K562 (cell line): ENCODE data around the gene RNMT. TPM values are rescaled to one million over a fixed set of nuclear protein-coding genes. Genes with fewer than 3 reads are reported as not detected.

Experiments
- ATAC-seq: fragments of 200-7000 bp; cut with Tn5 transposase; 3 replicates; pipeline ENCODE4 v1.9.1; 2020; ENCODE audit warnings: moderate library complexity
- BruUV-seq: library from RNA; stranded (reverse); fragments of 400-500 nt; replicated peaks from 2 replicates; lab custom pipeline; 2021; lab: Mats Ljungman, UMichigan
- CTCF ChIA-PET: fragments of 300-600 bp; formaldehyde crosslinking; extraction: SDS; loops from one replicate; lab custom pipeline; 2021; ENCODE audit warnings: low intra/inter-chr PET ratio; lab: Yijun Ruan, JAX
- POLR2A ChIA-PET: fragments of 300-600, 350-650 bp; sonication (Branson Sonifier 250); formaldehyde crosslinking; extraction: SDS; loops from one replicate; lab custom pipeline; 2021; ENCODE audit warnings: antibody characterized with exemption, inconsistent platforms; lab: Yijun Ruan, JAX
- DNase-seq, 4 experiments: peaks; one replicate each; pipeline versions ENCODE4 v3.0.0 to v3.0.0-alpha.2; 2011 to 2018; ENCODE audit warnings: low spot score in 3 of 4, mixed read lengths in 3 of 4; ENCODE audit errors: extremely low read depth in 1 of 4
- FAIRE-seq: peaks from 2 replicates; lab custom pipeline; 2011; peaks lifted over from hg19 to GRCh38; lab: Jason Lieb, UNC
- H2AFZ ChIP-seq: 2 replicates; pipeline ENCODE4 v1.6.0; 2011; ENCODE audit warnings: low read depth, low read length, control low read depth, inconsistent platforms
- H3K27ac ChIP-seq: fragments of 200-600 bp; 3 replicates; pipeline ENCODE4 v1.8.0; 2011; ENCODE audit warnings: low read depth, mild to moderate bottlenecking, control low read depth, inconsistent platforms, low read length, moderate library complexity, mixed read lengths; ENCODE audit errors: extremely low read depth
- H3K27me3 ChIP-seq, 2 experiments: fragments of 300-600 bp in 1 of 2; 2 replicates in 1 of 2; 3 replicates in 1 of 2; pipeline versions ENCODE4 v1.6.0 to v1.8.0; 2011; ENCODE audit warnings: inconsistent platforms in 2 of 2, low read length in 2 of 2, mild to moderate bottlenecking in 1 of 2, mixed read lengths in 1 of 2, moderate library complexity in 1 of 2; ENCODE audit not compliant: control insufficient read depth in 2 of 2, insufficient read depth in 2 of 2
- H3K36me3 ChIP-seq: fragments of 300-600 bp; 3 replicates; pipeline ENCODE4 v1.8.0; 2011; ENCODE audit warnings: mild to moderate bottlenecking, low read length, inconsistent platforms; ENCODE audit not compliant: control insufficient read depth, insufficient read depth
- H3K4me1 ChIP-seq, 2 experiments: fragments of 200-600 bp in 1 of 2; replicated peaks in 1 of 2; 2 replicates in 1 of 2; 3 replicates in 1 of 2; pipeline versions ENCODE4 v1.5.1 to v1.8.0; 2011; ENCODE audit warnings: inconsistent platforms in 2 of 2, low read length in 2 of 2, mild to moderate bottlenecking in 1 of 2, mixed read lengths in 1 of 2, moderate library complexity in 1 of 2; ENCODE audit not compliant: control insufficient read depth in 2 of 2, insufficient read depth in 2 of 2
- H3K4me2 ChIP-seq: 2 replicates; pipeline ENCODE4 v1.6.1; 2011; ENCODE audit warnings: low read length, control low read depth, inconsistent platforms, mixed read lengths; ENCODE audit not compliant: insufficient read depth
- H3K4me3 ChIP-seq: fragments of 200-600 bp; sonication (generic), shearing (Covaris generic); 2 replicates; pipeline ENCODE4 v1.5.1; 2016; ENCODE audit warnings: control low read depth, inconsistent platforms
- H3K79me2 ChIP-seq: fragments of 200-600 bp; 3 replicates; pipeline ENCODE4 v1.8.0; 2011; ENCODE audit warnings: low read length, inconsistent platforms; ENCODE audit not compliant: control insufficient read depth, insufficient read depth
- H3K9ac ChIP-seq, 2 experiments: 2 replicates each; pipeline versions ENCODE4 v1.6.0 to v1.6.1; 2011; ENCODE audit warnings: low read depth in 2 of 2, low read length in 2 of 2, control low read depth in 1 of 2, inconsistent platforms in 1 of 2, mild to moderate bottlenecking in 1 of 2, mixed read lengths in 1 of 2; ENCODE audit not compliant: insufficient read depth in 1 of 2
- H3K9me1 ChIP-seq: one replicate; pipeline ENCODE4 v1.6.0; 2011; ENCODE audit warnings: inconsistent platforms, mild to moderate bottlenecking, low read length, moderate library complexity; ENCODE audit not compliant: control insufficient read depth, insufficient read depth
- H3K9me3 ChIP-seq: replicated peaks from 2 replicates; pipeline ENCODE4 v1.5.1; 2011; ENCODE audit warnings: low read depth, low read length, inconsistent platforms; ENCODE audit not compliant: control insufficient read depth, insufficient read depth
- H4K20me1 ChIP-seq: replicated peaks from 2 replicates; pipeline ENCODE4 v1.6.1; 2011; ENCODE audit warnings: low read length, inconsistent platforms, mixed read lengths; ENCODE audit not compliant: control insufficient read depth, insufficient read depth
- CBFA2T2 ChIP-seq: fragments of 450-650 bp; conservative IDR thresholded peaks from 2 replicates; pipeline ENCODE4 v1.6.1; 2017; ENCODE audit warnings: mild to moderate bottlenecking
- CBX2 ChIP-seq: fragments of 200-600 bp; sonication (generic); IDR thresholded peaks from one replicate; pipeline ENCODE4 v1.6.1; 2012; ENCODE audit warnings: mild to moderate bottlenecking, low read length, inconsistent platforms; ENCODE audit not compliant: insufficient read depth, poor library complexity, severe bottlenecking
- CTCF ChIP-seq, 3 experiments: IDR thresholded peaks in 2 of 3; conservative IDR thresholded peaks in 1 of 3; 2 replicates each; pipeline ENCODE4 v1.5.1; 2011 to 2012; ENCODE audit warnings: low read length in 3 of 3, mild to moderate bottlenecking in 3 of 3, control low read depth in 2 of 3, improper control_type of control experiment in 1 of 3, inconsistent platforms in 1 of 3, low read depth in 1 of 3, mixed read lengths in 1 of 3, moderate library complexity in 1 of 3; ENCODE audit not compliant: insufficient read depth in 2 of 3
- ESRRA ChIP-seq: fragments of 450-650 bp; IDR thresholded peaks from 2 replicates; pipeline ENCODE4 v1.6.1; 2014; ENCODE audit warnings: low read depth, mild to moderate bottlenecking, moderate library complexity, borderline replicate concordance
- GABPA ChIP-seq: fragments of 200-800 bp; sonication (Bioruptor generic); conservative IDR thresholded peaks from 2 replicates; pipeline ENCODE4 v1.6.1; 2016; ENCODE audit warnings: low read depth, missing genetic modification characterization, missing compliant biosample characterization
- GMEB1 ChIP-seq: fragments of 250-450 bp; sonication (Bioruptor Pico); IDR thresholded peaks from 2 replicates; pipeline ENCODE4 v1.4.0; 2020; ENCODE audit warnings: mild to moderate bottlenecking
- HDAC6 ChIP-seq: IDR thresholded peaks from 2 replicates; pipeline ENCODE4 v1.6.1; 2012; ENCODE audit warnings: low read depth, mild to moderate bottlenecking, control low read depth, inconsistent platforms, low read length, moderate library complexity
- HMGXB4 ChIP-seq: sonication (generic); formaldehyde crosslinking; IDR thresholded peaks from 2 replicates; pipeline ENCODE4 v1.8.1; 2023; ENCODE audit warnings: mild to moderate bottlenecking, missing genetic modification reagents
- HNRNPH1 ChIP-seq: fragments of 200-400 bp; formaldehyde crosslinking; optimal IDR thresholded peaks from 2 replicates; pipeline ENCODE3; 2017; ENCODE audit warnings: low read depth, mild to moderate bottlenecking, low read length, moderate library complexity
- KLF10 ChIP-seq: fragments of 250-450 bp; sonication (Bioruptor Pico); IDR thresholded peaks from 2 replicates; pipeline ENCODE4 v1.6.1; 2021; ENCODE audit warnings: matching md5 sums
- SP2 ChIP-seq: IDR thresholded peaks from 2 replicates; pipeline ENCODE4 v1.6.1; 2011; ENCODE audit warnings: mild to moderate bottlenecking, low read depth, low read length, moderate library complexity; ENCODE audit not compliant: poor library complexity, severe bottlenecking; ENCODE audit errors: extremely low read depth
- ZBTB7A ChIP-seq: IDR thresholded peaks from 2 replicates; pipeline ENCODE4 v1.6.1; 2011; ENCODE audit warnings: low read depth, mild to moderate bottlenecking, low read length, moderate library complexity, borderline replicate concordance; ENCODE audit not compliant: control insufficient read depth
- ZFP36 ChIP-seq: fragments of 150-350 bp; IDR thresholded peaks from 2 replicates; pipeline ENCODE4 v1.6.1; 2018; ENCODE audit warnings: low read length, low read depth; ENCODE audit not compliant: partially characterized antibody
- ZNF696 ChIP-seq: fragments of 250-450 bp; sonication (Bioruptor Pico); conservative IDR thresholded peaks from 2 replicates; pipeline ENCODE4 v1.4.0; 2020; ENCODE audit warnings: mild to moderate bottlenecking, moderate library complexity
- WGBS: fragments of 100-300 bp; shearing (Covaris generic); methylation state at CpG from one replicate; pipeline ENCODE4 v1.1.6; 2016; ENCODE audit warnings: low coverage, mixed read lengths; ENCODE audit not compliant: insufficient coverage; ENCODE audit errors: missing lambda C conversion rate; 5-methylcytosine and 5-hydroxymethylcytosine counted together
- in situ Hi-C: fragments of 300-500 bp; cut with MboI; formaldehyde crosslinking; loops from 4 replicates; pipeline ENCODE4 v1.15.0; 2018; ENCODE audit warnings: inconsistent platforms, mixed read lengths
- intact Hi-C: fragments of 100-400 bp; cut with micrococcal nuclease; formaldehyde crosslinking; loops from 2 replicates; pipeline ENCODE4 v1.14.2; 2022
- polyA plus RNA-seq, 8 experiments: library from polyadenylated mRNA; depleted of rRNA in 4 of 8; stranded (reverse) in 5 of 8; unstranded in 3 of 8; fragments of >200 nt; fragmentation: Nextera tagmentation in 2 of 8; fragmentation: Illumina TruSeq in 1 of 8; extraction: Ambion mirVana in 2 of 8; extraction: Trizol in 1 of 8; gene quantifications; 2 replicates each; pipeline versions ENCODE4 v1.2.1 to v1.2.3, GENCODE V29; 2011 to 2014; ENCODE audit warnings: inconsistent platforms in 1 of 8, missing spikeins in 1 of 8
- total RNA-seq, 7 experiments: library from RNA; depleted of rRNA in 6 of 7; stranded (reverse); fragments of >200 nt in 6 of 7; fragmentation: Illumina TruSeq in 2 of 7; extraction: Trizol in 2 of 7; gene quantifications; 2 replicates each; pipeline versions ENCODE4 v1.2.1 to v1.2.3, GENCODE V29; 2011 to 2021; ENCODE audit warnings: low replicate concordance in 1 of 7

Gene RNMT
- total and polyA plus RNA-seq, 9 of the 15 experiments (the other 6 are each of a cell fraction or from before 2014, with no cell fraction given) = 20.2 to 63.4 (median 34.1) TPM

DNA sequence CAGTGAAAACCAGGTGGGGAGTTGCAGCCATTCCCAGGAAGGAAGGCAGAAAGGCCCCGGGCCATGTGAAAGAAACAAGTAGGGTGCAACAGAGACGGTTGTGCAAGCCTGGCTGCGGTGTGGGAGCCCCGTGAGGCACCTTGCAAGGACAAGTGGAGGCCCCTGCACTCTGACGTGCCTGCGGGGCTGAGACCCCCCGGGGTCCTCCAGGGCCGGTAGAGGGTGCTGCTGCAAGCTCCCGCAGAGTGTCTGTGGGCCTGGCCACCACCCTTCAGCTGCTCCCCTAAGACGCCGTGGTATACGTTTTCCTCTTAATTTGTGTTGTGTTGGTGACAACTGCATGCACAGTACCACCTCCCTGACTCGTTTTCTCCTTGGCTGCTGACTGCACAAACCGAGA, 70.0 kb downstream of the RNMT start:
- FAIRE-seq = no peak
- ChIA-PET CTCF (no interaction called here), POLR2A (no interaction called here)
- intact Hi-C loops = no loop called here
- no peak for TF ChIP-seq GABPA (tag)
- peak; percentile 52; the same call in 1 of the 2 replicates for TF ChIP-seq ZBTB7A
- TF ChIP-seq HNRNPH1 = no peak
- no peak for TF ChIP-seq CBFA2T2
- TF ChIP-seq ZFP36 = no peak
- no peak for TF ChIP-seq ESRRA
- no peak for TF ChIP-seq HDAC6
- TF ChIP-seq HMGXB4 = no peak
- TF ChIP-seq GMEB1 (CRISPR knock-in tag) = no peak
- TF ChIP-seq KLF10 = no peak
- no peak for TF ChIP-seq ZNF696 (CRISPR knock-in tag)
- TF ChIP-seq CTCF (IDR thresholded peaks at IDR 0.05 in 2 of 3, conservative IDR thresholded peaks at IDR 0.05 in 1 of 3; ENCODE audit: insufficient read depth in 2 of 3, low read depth in 1 of 3, low read length in 3 of 3) = peak in 2 of 3 experiments; percentile 3 to 35; a peak in 1 of 6 replicates
- TF ChIP-seq CBX2 = no peak
- TF ChIP-seq SP2 = no peak
- peak; percentile 77 for ATAC-seq
- no TSS peak for BruUV-seq
- Histone ChIP-seq H3K4me3 (no peak overlapping the region), H3K79me2 (no peaks in the 10 kb centered on the region), H3K27ac (no peak overlapping the region), H3K27me3 (peaks cover 10 to 25% of the 10 kb centered on the region in 2 experiments; a peak in 4 of 5 replicates), H3K4me1 (peaks cover 0 to 9% of the 10 kb centered on the region in 2 experiments; a peak in 2 of 5 replicates), H3K9ac (peak overlapping the region in 1 of 2 experiments; percentile 17; a peak in 1 of 4 replicates), H4K20me1 (no peaks in the 10 kb centered on the region), H3K4me2 (peak overlapping the region; percentile 11; the same call in 1 of the 2 replicates), H3K9me1 (no peaks in the 10 kb centered on the region), H3K9me3 (no peaks in the 10 kb centered on the region), H2AFZ (peak overlapping the region; percentile 65; the same call in 1 of the 2 replicates), H3K36me3 (no peaks in the 10 kb centered on the region)
- peak in 1 of 4 experiments; percentile 23 for DNase-seq
- in situ Hi-C loops = no loop called here
- WGBS = 0% methylated on average over 14 of the region's 14 CpGs
